KOPT-K1 (cell line): ENCODE measurements around the gene UVRAG.

Source experiments
- H3K27ac ChIP-seq: fragments of 200-600 bp; sonication (generic); 2 replicates; pipeline ENCODE4 v1.5.1; 2016; ENCODE audit warnings: antibody characterized with exemption, mild to moderate bottlenecking, low read depth, low read length; ENCODE audit not compliant: poor library complexity, severe bottlenecking
- H3K36me3 ChIP-seq: fragments of 200-600 bp; sonication (generic); 2 replicates; pipeline ENCODE4 v1.5.1; 2017; ENCODE audit warnings: antibody characterized with exemption, mild to moderate bottlenecking, low read length, moderate library complexity; ENCODE audit not compliant: insufficient read depth
- H3K9me3 ChIP-seq: fragments of 200-600 bp; sonication (generic); 2 replicates; pipeline ENCODE4 v1.5.1; 2017; ENCODE audit warnings: antibody characterized with exemption, low read length, mild to moderate bottlenecking; ENCODE audit not compliant: insufficient read depth, poor library complexity, severe bottlenecking

The UVRAG gene

GRCh38 chr11:75811485-75811884 lies 3.5 kb upstream of the UVRAG start:
- H3K36me3 ChIP-seq, result no peaks in the 10 kb centered on the region
- no peaks in the 10 kb centered on the region for H3K9me3 ChIP-seq
- no peak overlapping the region for H3K27ac ChIP-seq

- Histone ChIP-seq H3K36me3 (no peaks in the 10 kb centered on the region), H3K27ac (no peak overlapping the region), H3K9me3 (no peaks in the 10 kb centered on the region)
Measured at GRCh38 chr11:75812542-75813040, 2.4 kb upstream of the UVRAG start.

GRCh38 chr11:75813124-75813523 lies 1.9 kb upstream of the UVRAG start:
- Histone ChIP-seq H3K36me3 (no peaks in the 10 kb centered on the region), H3K9me3 (no peaks in the 10 kb centered on the region), H3K27ac (no peak overlapping the region)

- Histone ChIP-seq H3K36me3 (no peaks in the 10 kb centered on the region), H3K27ac (no peak overlapping the region)
Measured at GRCh38 chr11:75813622-75814039, 1.4 kb upstream of the UVRAG start.

GRCh38 chr11:75814363-75814676 lies 690 bp upstream of the UVRAG start:
- Histone ChIP-seq H3K27ac (peak overlapping the region; percentile 70), H3K9me3 (no peaks in the 10 kb centered on the region), H3K36me3 (no peaks in the 10 kb centered on the region)

More at GRCh38 chr11:75813622-75814039, 1.4 kb upstream of the UVRAG start:
- no peaks in the 10 kb centered on the region for H3K9me3 ChIP-seq

- Histone ChIP-seq H3K9me3 (no peaks in the 10 kb centered on the region), H3K27ac (peak overlapping the region; percentile 70)
Measured at GRCh38 chr11:75815345-75816168, 547 bp downstream of the UVRAG start.

GRCh38 chr11:75816561-75817239 lies 1.7 kb downstream of the UVRAG start:
- Histone ChIP-seq H3K36me3 (peaks cover 8% of the 10 kb centered on the region; the same call in 1 of the 2 replicates), H3K27ac (peak overlapping the region; percentile 70), H3K9me3 (no peaks in the 10 kb centered on the region)

More at GRCh38 chr11:75815345-75816168, 547 bp downstream of the UVRAG start:
- no peaks in the 10 kb centered on the region for H3K36me3 ChIP-seq

GRCh38 chr11:75820645-75821044 lies 5.6 kb downstream of the UVRAG start:
- Histone ChIP-seq H3K36me3 (peaks cover 15% of the 10 kb centered on the region; the same call in 1 of the 2 replicates), H3K27ac (no peak overlapping the region), H3K9me3 (no peaks in the 10 kb centered on the region)

- Histone ChIP-seq H3K27ac (no peak overlapping the region), H3K36me3 (peaks cover 15% of the 10 kb centered on the region; the same call in 1 of the 2 replicates)
Measured at GRCh38 chr11:75821202-75821601, 6.2 kb downstream of the UVRAG start.

GRCh38 chr11:75822541-75822940 lies 7.5 kb downstream of the UVRAG start:
- Histone ChIP-seq H3K9me3 (no peaks in the 10 kb centered on the region), H3K36me3 (peaks cover 15% of the 10 kb centered on the region; the same call in 1 of the 2 replicates), H3K27ac (no peak overlapping the region)

More at GRCh38 chr11:75821202-75821601, 6.2 kb downstream of the UVRAG start:
- no peaks in the 10 kb centered on the region for H3K9me3 ChIP-seq

GRCh38 chr11:75823415-75823814 lies 8.4 kb downstream of the UVRAG start:
- Histone ChIP-seq H3K27ac (no peak overlapping the region), H3K36me3 (peaks cover 15% of the 10 kb centered on the region; the same call in 1 of the 2 replicates), H3K9me3 (no peaks in the 10 kb centered on the region)

GRCh38 chr11:75823946-75824345 lies 8.9 kb downstream of the UVRAG start:
- H3K9me3 ChIP-seq, result no peaks in the 10 kb centered on the region
- no peak overlapping the region for H3K27ac ChIP-seq
- peaks cover 15% of the 10 kb centered on the region; the same call in 1 of the 2 replicates for H3K36me3 ChIP-seq

- H3K9me3 ChIP-seq, result no peaks in the 10 kb centered on the region
- H3K27ac ChIP-seq, result no peak overlapping the region
- peaks cover 26% of the 10 kb centered on the region for H3K36me3 ChIP-seq
Measured at GRCh38 chr11:75826461-75827230, 11.6 kb downstream of the UVRAG start.

- Histone ChIP-seq H3K36me3 (peaks cover 27% of the 10 kb centered on the region), H3K27ac (no peak overlapping the region), H3K9me3 (no peaks in the 10 kb centered on the region)
Measured at GRCh38 chr11:75827562-75827961, 12.6 kb downstream of the UVRAG start.
